MM.1S (cell line): Measurements from ENCODE around the gene DHX29.

ENCODE experiments used
- EZH2 ChIP-seq: fragments of 300-600 bp; sonication (generic); optimal IDR thresholded peaks from 2 replicates; pipeline ENCODE3; 2017; ENCODE audit warnings: low read depth, mild to moderate bottlenecking, antibody characterized with exemption, low read length, mixed read lengths
- TF ChIP-seq, protein P1 (sequence below): fragments of 300-600 bp; sonication (generic); IDR thresholded peaks from 2 replicates; pipeline ENCODE4 v1.5.1; 2016; ENCODE audit warnings: antibody characterized with exemption, low read length, mixed read lengths

DNA sequence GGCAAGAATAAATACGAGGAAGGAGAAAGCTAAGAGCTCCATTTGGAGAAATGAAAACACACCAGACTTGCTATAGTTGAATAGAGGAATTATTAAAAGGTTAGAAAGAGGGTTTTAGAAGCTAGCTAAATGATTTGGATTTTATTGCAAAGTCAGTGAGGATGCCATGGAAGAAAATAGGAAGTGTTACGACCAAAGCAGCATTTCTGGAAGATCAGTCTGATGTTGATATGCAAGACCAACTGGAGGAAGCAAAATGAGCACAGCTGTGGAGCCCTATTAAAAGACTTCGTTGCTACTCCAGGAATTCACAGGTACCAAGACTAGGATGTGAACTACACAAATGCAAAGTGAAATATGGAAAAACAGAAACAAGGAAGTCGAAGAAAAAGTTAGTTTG lies 2.1 kb downstream of the DHX29 start:
- TF ChIP-seq, protein P1, sequence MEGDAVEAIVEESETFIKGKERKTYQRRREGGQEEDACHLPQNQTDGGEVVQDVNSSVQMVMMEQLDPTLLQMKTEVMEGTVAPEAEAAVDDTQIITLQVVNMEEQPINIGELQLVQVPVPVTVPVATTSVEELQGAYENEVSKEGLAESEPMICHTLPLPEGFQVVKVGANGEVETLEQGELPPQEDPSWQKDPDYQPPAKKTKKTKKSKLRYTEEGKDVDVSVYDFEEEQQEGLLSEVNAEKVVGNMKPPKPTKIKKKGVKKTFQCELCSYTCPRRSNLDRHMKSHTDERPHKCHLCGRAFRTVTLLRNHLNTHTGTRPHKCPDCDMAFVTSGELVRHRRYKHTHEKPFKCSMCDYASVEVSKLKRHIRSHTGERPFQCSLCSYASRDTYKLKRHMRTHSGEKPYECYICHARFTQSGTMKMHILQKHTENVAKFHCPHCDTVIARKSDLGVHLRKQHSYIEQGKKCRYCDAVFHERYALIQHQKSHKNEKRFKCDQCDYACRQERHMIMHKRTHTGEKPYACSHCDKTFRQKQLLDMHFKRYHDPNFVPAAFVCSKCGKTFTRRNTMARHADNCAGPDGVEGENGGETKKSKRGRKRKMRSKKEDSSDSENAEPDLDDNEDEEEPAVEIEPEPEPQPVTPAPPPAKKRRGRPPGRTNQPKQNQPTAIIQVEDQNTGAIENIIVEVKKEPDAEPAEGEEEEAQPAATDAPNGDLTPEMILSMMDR, result no peak
- no peak for TF ChIP-seq EZH2
